Keratinocyte (primary cell): ENCODE data around the gene AGPAT2. TPM values are rescaled to one million over a fixed set of nuclear protein-coding genes. Genes with fewer than 3 reads are reported as not detected.

ENCODE experiments used
- DNase-seq: peaks from one replicate; pipeline ENCODE4 v3.0.0-alpha.2; 2011; ENCODE audit warnings: low read depth, missing footprints, low spot score
- FAIRE-seq: peaks from 2 replicates; lab custom pipeline; 2011; peaks lifted over from hg19 to GRCh38; lab: Jason Lieb, UNC
- H2AFZ ChIP-seq: 2 replicates; pipeline ENCODE4 v1.6.0; 2012; ENCODE audit warnings: low read length, control low read depth, inconsistent platforms; ENCODE audit not compliant: control insufficient read depth
- H3K27ac ChIP-seq: 2 replicates; pipeline ENCODE4 v1.5.1; 2011; ENCODE audit warnings: low read length; ENCODE audit not compliant: control insufficient read depth, insufficient read depth
- H3K27me3 ChIP-seq: 3 replicates; pipeline ENCODE4 v1.6.0; 2011; ENCODE audit warnings: low read length; ENCODE audit not compliant: control insufficient read depth, insufficient read depth; ENCODE audit errors: extremely low read depth
- H3K36me3 ChIP-seq, 2 experiments: 2 replicates in 1 of 2; 3 replicates in 1 of 2; pipeline ENCODE4 v1.5.1; 2011; ENCODE audit warnings: low read length in 2 of 2, mild to moderate bottlenecking in 1 of 2; ENCODE audit not compliant: control insufficient read depth in 2 of 2, insufficient read depth in 2 of 2; ENCODE audit errors: extremely low read depth in 1 of 2
- H3K4me1 ChIP-seq: 3 replicates; pipeline ENCODE4 v1.5.1; 2011; ENCODE audit warnings: low read length; ENCODE audit not compliant: control insufficient read depth, insufficient read depth; ENCODE audit errors: extremely low read depth
- H3K4me2 ChIP-seq: 3 replicates; pipeline ENCODE4 v1.6.0; 2011; ENCODE audit warnings: low read depth, low read length; ENCODE audit not compliant: control insufficient read depth, insufficient read depth; ENCODE audit errors: extremely low read depth
- H3K4me3 ChIP-seq, 3 experiments: fragments of 200-600 bp in 1 of 3; sonication (generic) in 1 of 3; 2 replicates in 2 of 3; 3 replicates in 1 of 3; pipeline ENCODE4 v1.5.1; 2011 to 2016; ENCODE audit warnings: low read length in 3 of 3, mild to moderate bottlenecking in 3 of 3, control low read depth in 2 of 3, inconsistent platforms in 1 of 3, low read depth in 1 of 3, mixed read lengths in 1 of 3, mixed run types in 1 of 3, moderate library complexity in 1 of 3; ENCODE audit not compliant: control insufficient read depth in 2 of 3, insufficient read depth in 2 of 3; ENCODE audit errors: extremely low read depth in 1 of 3
- H3K79me2 ChIP-seq: 2 replicates; pipeline ENCODE4 v1.6.0; 2012; ENCODE audit warnings: low read length; ENCODE audit not compliant: control insufficient read depth, insufficient read depth
- H3K9ac ChIP-seq: 3 replicates; pipeline ENCODE4 v1.6.0; 2011; ENCODE audit warnings: low read length; ENCODE audit not compliant: control insufficient read depth, insufficient read depth; ENCODE audit errors: extremely low read depth
- H3K9me1 ChIP-seq: 3 replicates; pipeline ENCODE4 v1.6.0; 2011; ENCODE audit warnings: low read length; ENCODE audit not compliant: control insufficient read depth, insufficient read depth; ENCODE audit errors: extremely low read depth
- H3K9me3 ChIP-seq: 2 replicates; pipeline ENCODE4 v1.5.1; 2012; ENCODE audit warnings: low read depth, low read length; ENCODE audit not compliant: control insufficient read depth
- H4K20me1 ChIP-seq: 3 replicates; pipeline ENCODE4 v1.6.0; 2011; ENCODE audit warnings: low read length; ENCODE audit not compliant: control insufficient read depth, insufficient read depth; ENCODE audit errors: extremely low read depth
- CTCF ChIP-seq, 3 experiments: IDR thresholded peaks in 1 of 3; conservative IDR thresholded peaks in 1 of 3; optimal IDR thresholded peaks in 1 of 3; 2 replicates in 2 of 3; 3 replicates in 1 of 3; pipeline versions ENCODE3 to v1.5.1; 2011; ENCODE audit warnings: low read length in 3 of 3, mild to moderate bottlenecking in 3 of 3, moderate library complexity in 2 of 3, control low read depth in 1 of 3, inconsistent platforms in 1 of 3; ENCODE audit not compliant: insufficient read depth in 2 of 3; ENCODE audit errors: extremely low read depth in 1 of 3
- EZH2 ChIP-seq: IDR thresholded peaks from one replicate; pipeline ENCODE4 v1.6.1; 2012; ENCODE audit warnings: inconsistent platforms, mild to moderate bottlenecking, low read length, moderate library complexity
- dilution Hi-C: fragments of 300-500 bp; cut with MboI; formaldehyde crosslinking; loops from one replicate; pipeline ENCODE4 v1.7.0; 2020; ENCODE audit warnings: low sequenced_read_pairs; ENCODE audit not compliant: extremely low pct_ligation_motif_present
- polyA plus RNA-seq, 5 experiments: library from polyadenylated mRNA; depleted of rRNA in 3 of 5; stranded (reverse) in 3 of 5; stranded (forward) in 1 of 5; unstranded in 1 of 5; fragments of >200 nt; gene quantifications; 1 replicate in 1 of 5; 2 replicates in 3 of 5; 3 replicates in 1 of 5; pipeline versions ENCODE4 v1.2.1 to v1.2.3, GENCODE V29; 2011 to 2012; ENCODE audit warnings: missing spikeins in 2 of 5, low read depth in 1 of 5, low replicate concordance in 1 of 5

The AGPAT2 gene
- polyA plus RNA-seq, 1 donor (not counting 4 experiments of a cell fraction or from before 2014, with no cell fraction given), result 26.5 TPM

GRCh38 chr9:136629001-136629878, 58.0 kb downstream of the AGPAT2 start:
- TF ChIP-seq CTCF (optimal IDR thresholded peaks at IDR 0.05 in 1 of 3, IDR thresholded peaks at IDR 0.05 in 1 of 3, conservative IDR thresholded peaks at IDR 0.05 in 1 of 3; ENCODE audit: extremely low read depth in 1 of 3, insufficient read depth in 2 of 3, low read length in 3 of 3) (no peak), EZH2 (no peak)
- no peak for FAIRE-seq

GRCh38 chr9:136628268-136628667, 59.0 kb downstream of the AGPAT2 start:
- Histone ChIP-seq H3K79me2 (no peaks in the 10 kb centered on the region), H3K36me3 (no peaks in the 10 kb centered on the region), H3K4me1 (peaks cover 30% of the 10 kb centered on the region), H3K9me3 (peaks cover 2% of the 10 kb centered on the region), H3K4me2 (no peak overlapping the region), H3K27me3 (peaks cover 7% of the 10 kb centered on the region), H4K20me1 (no peaks in the 10 kb centered on the region), H2AFZ (no peak overlapping the region), H3K27ac (no peak overlapping the region), H3K4me3 (no peak overlapping the region), H3K9me1 (no peaks in the 10 kb centered on the region), H3K9ac (no peak overlapping the region)
- dilution Hi-C loops, result no loop called here
- DNase-seq (no peak), FAIRE-seq (no peak)
- TF ChIP-seq EZH2 (no peak), CTCF (optimal IDR thresholded peaks at IDR 0.05 in 1 of 3, IDR thresholded peaks at IDR 0.05 in 1 of 3, conservative IDR thresholded peaks at IDR 0.05 in 1 of 3; ENCODE audit: extremely low read depth in 1 of 3, insufficient read depth in 2 of 3, low read length in 3 of 3) (no peak)

More at GRCh38 chr9:136629001-136629878, 58.0 kb downstream of the AGPAT2 start:
- Histone ChIP-seq H2AFZ (no peak overlapping the region), H3K9ac (no peak overlapping the region), H4K20me1 (no peaks in the 10 kb centered on the region), H3K4me1 (peaks cover 21% of the 10 kb centered on the region), H3K4me2 (no peak overlapping the region), H3K27me3 (peaks cover 7% of the 10 kb centered on the region), H3K36me3 (no peaks in the 10 kb centered on the region), H3K9me1 (no peaks in the 10 kb centered on the region), H3K4me3 (no peak overlapping the region), H3K9me3 (peaks cover 2% of the 10 kb centered on the region), H3K79me2 (no peaks in the 10 kb centered on the region), H3K27ac (no peak overlapping the region)
- DNase-seq, result no peak
- dilution Hi-C loops, result no loop called here
